ENCODE measurements around the gene LAMA3.
A peak's percentile ranks its signal among the peaks of the same experiment; 100 is the strongest.

Gene LAMA3

DNA sequence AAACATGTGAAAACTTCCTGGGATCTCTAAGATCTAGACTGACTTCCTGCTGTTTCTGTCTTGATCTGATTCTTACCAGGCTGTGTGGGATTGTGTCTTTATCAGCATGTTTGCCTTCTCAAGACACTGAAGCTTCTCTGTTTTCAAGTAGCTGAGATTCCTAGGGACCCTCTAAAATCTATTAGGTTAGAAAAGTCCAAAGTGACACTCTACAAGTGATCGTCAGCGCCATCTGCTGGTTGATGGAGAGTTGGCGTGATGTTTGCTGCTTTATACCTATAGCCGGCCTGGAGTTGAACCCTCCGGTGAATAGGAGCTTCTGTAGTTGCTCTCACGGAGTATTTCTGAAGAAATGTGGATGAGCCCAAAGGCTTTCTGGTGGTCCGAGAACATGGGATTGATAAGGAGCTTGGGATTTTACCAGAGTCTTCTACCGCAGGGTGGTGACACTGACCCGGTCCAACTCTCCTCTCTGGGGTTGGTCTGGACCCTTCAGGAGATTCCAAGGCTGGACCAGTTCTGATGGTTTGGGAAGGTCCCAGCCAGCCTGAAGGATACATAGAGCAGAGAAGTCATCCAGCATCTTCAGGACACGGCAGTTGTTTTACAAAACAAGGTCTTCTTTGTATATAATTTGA, 229.3 kb downstream of the LAMA3 start:
- peak; percentile 78 to 80 for DNase-seq

- no peak for DNase-seq
Observed at GRCh38 chr18:23920054-23920453, 230.8 kb downstream of the LAMA3 start.

DNA sequence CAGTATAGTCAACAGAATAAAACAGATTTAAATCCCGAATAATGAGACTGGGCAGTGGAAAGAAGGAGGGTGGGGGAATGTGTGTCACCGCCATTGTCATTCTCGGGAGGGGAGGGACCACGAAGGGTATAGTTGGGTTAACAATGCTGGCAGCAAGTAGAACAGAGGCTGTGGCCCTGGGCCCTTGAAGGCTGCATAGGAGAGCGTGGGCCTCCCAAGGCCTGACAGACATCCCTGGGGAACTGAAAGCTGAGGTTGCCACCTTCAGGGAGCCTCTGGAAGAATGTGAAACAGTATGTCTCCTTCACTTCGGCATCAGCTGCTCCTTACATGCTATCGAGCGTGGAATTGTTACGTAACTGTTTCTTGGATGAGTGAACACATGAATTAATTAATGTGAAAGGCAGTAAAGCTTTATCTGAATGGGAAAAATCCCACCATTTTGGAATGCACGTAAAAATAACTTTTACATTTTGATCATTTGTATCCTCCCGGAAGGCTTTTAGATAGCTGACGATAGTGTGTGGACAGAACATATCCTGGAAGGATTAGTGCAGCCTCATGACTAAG, 232.5 kb downstream of the LAMA3 start:
- DNase-seq = no peak

GRCh38 chr18:23922939-23923338, 233.7 kb downstream of the LAMA3 start:
- no peak for DNase-seq

DNA sequence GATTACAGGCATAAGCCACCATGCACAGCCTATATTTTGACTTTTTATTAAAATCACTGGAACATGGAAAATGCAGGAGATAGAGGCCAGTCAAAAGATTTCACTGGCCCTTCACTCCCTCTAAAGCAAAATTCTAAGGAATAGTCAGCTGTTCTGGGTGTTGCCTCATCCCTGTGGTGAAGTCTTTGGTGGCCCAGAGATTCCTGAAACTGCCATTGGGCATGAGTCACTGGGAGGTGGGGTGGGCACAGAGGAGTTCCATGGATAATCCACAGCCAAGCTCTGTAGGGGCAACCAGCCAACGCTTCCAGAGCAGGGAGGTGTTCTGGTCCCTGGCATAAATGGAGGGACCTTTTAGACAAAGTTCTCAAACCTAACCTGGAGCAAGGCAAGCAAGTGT, 235.6 kb downstream of the LAMA3 start:
- no peak for DNase-seq

- DNase-seq = no peak
Observed at GRCh38 chr18:23926571-23926970, 237.3 kb downstream of the LAMA3 start.

DNA sequence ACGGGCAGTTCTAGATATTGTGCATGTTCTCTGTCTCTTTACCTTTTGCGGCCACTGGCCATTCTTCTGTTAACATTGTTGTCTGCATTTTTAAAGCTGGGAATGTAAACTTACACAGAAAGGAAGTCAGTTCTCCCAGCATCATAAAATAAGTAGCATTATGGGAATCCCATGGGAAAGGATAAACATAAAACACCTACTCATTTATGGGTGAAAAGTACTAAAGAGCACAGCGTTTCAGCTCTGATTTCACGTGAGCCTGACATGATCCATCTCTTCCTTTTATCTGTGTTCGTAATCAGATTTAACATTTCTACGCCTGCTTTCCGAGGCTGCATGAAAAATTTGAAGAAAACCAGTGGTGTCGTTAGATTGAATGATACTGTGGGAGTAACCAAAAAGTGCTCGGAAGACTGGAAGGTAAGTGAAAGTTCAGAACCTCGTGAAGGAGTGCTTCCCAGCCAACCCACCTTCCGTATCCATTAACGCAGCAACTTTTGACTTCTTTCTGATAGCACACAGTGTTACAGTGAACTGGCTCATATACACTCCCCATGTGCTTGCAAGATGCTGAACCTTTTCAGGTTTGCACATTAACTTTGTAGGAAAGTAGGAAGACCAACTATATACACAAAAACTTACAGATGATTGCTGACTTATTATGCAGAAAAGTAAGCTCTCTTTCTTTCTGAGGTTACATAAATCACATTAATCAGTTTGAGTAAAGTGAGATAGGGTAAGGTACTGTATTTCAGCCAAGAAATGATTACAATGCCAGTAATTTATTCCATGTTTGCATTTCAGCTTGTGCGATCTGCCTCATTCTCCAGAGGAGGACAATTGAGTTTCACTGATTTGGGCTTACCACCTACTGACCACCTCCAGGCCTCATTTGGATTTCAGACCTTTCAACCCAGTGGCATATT, 238.8 kb downstream of the LAMA3 start:
- no peak for DNase-seq

GRCh38 chr18:23929362-23929930, 240.2 kb downstream of the LAMA3 start:
- DNase-seq = peak in 1 of 2 donors; percentile 14

DNA sequence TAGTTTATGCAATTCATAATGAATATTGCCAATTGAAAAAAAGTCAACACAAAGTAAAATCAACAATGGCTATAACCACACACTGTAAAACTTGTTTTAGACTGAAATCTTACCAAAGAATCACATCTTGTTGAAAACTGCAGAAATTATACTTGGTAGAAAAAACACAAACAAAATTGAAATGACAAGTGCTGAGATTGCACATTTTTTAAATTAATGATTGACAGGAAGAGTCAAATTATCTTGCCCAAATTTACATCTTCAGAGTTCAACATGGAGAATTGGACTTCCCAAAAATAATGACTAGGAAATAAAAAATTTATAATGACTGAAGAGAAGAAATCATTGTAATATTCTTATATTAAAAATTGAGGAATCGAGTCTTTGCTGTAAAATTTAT, 240.7 kb downstream of the LAMA3 start:
- DNase-seq = no peak

DNA sequence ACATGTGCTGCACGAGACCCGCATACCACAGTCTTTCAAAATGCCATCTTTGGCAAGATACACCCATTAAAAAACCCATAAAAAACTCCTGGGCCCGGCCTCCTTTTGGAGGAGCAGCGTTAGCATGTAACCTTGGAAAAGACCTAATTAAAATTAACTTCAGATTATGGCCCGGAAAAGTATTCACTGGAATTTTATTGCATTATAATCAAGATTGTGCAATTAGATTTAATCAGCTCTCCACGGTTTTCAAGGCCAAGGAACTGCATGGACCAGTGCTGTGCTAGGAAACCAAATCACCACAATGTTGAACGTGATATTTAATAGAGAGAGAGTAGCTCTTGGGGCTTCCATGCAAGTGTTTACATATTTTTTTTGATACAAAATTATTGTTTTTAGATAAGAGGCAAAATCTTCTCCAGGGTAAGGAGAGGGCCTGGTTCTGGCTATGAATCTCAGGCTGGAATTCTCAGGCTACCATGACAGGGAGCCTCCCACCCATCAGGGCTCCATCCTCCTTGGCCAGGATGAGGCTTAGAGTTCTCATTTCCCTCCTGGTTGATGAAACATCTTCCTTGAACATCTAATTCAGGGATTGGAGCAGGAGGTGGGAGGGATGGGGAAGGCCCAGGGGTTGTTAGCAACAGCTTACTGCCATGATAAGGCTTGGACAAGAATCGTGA, 243.3 kb downstream of the LAMA3 start:
- DNase-seq = no peak

DNA sequence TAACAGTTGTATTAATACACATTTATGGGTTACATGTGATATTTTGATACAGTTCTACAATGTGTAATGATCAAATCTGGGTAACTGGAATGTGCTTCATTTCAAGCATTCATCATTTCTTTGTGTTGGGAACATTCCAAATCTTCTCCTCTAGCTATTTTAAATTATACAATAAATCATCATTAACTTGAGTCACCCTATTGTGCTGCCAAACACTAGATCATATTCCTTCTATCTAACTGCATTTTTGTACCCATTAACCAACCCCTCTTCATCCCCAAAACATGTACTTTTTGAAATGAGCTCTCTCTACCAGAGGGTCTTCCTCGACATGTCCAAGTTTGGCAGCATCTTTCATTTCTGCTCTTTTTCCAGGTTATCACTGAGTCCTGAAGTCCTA, 244.2 kb downstream of the LAMA3 start:
- DNase-seq = no peak

DNA sequence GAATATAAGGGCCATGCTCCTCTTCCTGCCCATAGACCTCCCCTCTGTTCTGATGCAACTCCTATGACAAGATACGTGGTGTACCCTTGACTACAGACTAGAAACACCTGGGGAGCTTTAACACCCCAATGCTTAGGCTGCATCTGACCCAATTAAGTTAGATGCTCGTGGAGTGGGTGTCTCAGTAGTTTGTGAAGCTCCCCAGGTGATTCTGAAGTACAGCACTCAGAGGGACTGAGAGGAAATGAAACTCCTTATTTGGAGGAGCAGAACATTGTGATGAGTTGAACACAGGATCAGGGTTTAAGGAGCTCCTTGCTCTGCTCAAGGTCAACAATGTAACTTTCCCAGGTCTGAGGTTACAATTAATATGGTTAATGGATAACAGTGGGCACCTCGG, 245.0 kb downstream of the LAMA3 start:
- DNase-seq = no peak

DNA sequence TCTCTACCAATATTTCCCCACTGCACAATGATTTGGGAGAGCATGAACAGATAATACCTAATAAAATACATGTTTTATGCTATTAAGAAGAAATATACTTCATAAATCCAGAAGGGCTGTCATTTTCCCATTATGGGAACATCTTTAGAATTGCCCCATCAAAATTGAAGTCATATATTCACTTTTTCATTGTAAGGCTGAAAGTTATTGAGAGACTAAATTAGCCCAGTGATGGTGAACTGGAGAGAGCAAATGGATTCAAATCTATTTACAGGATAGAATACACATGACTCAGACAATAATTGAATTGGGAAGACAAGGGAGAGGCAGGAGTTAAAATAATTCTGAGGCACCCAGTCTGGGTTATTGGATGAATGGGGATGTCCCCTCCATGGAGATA, 245.6 kb downstream of the LAMA3 start:
- DNase-seq = no peak

DNA sequence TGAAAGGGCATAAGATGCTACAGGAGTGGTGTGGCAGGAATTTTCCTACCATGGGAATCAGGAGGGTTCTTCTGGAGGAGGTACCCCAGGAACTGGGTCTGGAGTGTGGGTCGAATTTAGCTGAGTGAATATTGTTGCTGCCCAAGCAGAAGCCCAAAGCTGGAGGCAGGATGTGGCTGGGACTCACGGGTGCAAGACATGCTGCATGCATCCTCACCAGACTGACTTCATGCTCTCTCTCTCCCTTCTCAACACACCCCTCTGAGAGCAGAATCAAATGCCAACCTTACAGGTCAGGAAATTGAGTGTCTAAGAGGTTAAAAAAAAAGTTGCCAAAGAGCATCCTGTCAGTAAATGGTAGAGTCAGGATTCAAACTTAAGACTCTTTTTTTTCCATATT, 246.6 kb downstream of the LAMA3 start:
- DNase-seq = peak in 1 of 2 donors; percentile 32

GRCh38 chr18:23936381-23936958, 247.2 kb downstream of the LAMA3 start:
- DNase-seq = no peak

DNA sequence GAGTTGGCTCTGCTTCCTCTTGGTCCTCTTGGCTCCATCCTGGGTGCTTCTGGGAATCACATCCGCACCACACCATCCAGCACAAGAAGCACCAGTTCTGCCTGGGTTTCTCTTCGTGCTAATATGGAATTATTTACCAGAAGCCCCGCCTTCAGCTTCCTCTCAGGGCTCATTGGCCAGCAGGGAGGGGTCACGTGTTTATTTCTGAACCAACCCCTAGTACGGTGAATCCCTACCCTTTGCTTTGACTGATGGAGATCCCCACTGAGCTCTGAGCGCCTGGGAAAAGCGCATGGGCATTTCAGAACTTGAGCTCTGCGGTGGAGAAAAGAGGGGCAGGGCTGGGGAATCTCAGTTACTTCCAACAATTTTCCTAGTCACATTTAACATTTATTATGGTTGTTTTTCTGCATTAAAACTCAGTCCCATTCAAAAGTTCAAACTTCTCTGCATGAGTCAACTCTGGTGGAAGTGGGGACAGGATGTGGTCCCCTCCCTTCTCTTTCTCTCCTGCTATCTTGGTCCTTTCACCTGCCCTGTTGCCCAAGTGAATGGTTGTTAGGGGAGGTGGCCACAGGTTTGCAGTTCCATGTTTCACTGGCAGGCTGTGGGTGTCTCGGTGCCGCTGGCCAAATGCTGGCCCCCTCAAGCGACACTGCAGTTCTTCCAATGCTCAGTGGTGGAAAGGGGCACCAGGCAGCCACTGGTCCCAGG, 248.9 kb downstream of the LAMA3 start:
- no peak for DNase-seq

DNA sequence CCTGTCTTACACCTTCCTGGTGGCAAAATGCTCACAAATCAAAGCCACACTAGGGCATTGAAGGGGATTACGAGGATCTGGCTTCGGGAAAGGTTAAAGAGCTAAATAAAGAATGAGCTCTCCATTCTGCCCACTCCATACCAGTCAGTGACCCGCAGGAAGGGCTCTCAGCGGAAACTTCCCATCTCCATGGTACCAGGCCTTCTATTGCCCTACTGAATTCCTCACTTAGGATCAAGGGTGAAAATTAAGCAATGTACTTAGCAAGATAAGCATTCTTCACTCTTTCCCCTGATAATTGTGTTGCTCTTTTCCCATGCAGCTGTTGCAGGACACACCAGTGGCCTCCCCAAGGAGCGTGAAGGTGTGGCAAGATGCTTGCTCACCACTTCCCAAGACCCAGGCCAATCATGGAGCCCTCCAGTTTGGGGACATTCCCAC, 249.7 kb downstream of the LAMA3 start:
- DNase-seq = no peak

DNA sequence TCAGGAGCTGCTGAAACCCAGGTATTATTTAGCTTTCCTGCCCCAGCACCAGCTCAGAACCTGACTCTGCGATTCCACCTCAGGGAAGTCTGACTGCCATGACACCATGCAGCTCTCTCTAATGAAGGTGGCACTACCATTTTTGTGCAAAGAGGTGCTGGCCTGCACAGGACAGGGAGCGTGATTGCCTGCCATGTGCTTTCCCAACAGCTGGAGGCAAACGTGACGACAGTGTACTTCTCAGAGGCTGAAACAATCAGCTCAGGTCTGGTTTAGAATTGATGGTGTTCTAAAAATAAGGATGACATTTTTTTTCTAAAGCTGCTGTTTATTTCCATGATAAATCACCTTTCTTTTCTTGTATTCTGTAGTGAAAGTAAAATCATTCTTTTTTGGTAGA, 250.1 kb downstream of the LAMA3 start:
- no peak for DNase-seq

GRCh38 chr18:23939896-23940295, 250.6 kb downstream of the LAMA3 start:
- no peak for DNase-seq

DNA sequence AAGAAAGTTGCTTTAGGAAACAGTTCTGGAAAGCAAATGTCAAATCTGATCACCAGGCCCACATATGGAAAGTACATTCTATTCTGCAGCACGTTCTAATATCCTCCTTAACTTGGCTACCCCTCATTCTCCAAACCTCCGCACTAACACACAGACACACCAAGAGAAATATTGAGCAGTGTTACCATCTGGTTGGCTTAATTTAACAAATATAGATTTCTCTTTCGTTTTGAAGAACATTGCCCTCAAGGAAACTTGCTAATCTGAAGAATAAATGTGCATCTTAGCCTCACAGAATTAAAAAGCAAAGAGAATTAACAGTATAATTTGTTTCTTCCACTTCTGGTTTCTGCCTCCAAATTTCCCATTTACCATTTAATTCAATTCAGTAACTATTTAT, 252.5 kb downstream of the LAMA3 start:
- no peak for DNase-seq

GRCh38 chr18:23943104-23943503, 253.9 kb downstream of the LAMA3 start:
- DNase-seq = no peak
